Measurements from ENCODE around the gene LYPD1. TPM values are rescaled to one million over a fixed set of nuclear protein-coding genes. Genes with fewer than 3 reads are reported as not detected.

Gene LYPD1
- polyA plus RNA-seq, 2 of the 4 experiments (the other 2 are of a cell fraction) = 3.6 to 12.0 TPM

DNA sequence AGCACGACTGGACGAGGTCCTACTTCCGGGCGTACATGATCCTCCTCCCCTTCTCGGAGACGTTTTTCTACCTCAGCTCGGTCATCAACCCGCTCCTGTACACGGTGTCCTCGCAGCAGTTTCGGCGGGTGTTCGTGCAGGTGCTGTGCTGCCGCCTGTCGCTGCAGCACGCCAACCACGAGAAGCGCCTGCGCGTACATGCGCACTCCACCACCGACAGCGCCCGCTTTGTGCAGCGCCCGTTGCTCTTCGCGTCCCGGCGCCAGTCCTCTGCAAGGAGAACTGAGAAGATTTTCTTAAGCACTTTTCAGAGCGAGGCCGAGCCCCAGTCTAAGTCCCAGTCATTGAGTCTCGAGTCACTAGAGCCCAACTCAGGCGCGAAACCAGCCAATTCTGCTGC, 24.8 kb downstream of the LYPD1 start:
- DNase-seq (ENCODE audit: low read depth in 1 of 2, low spot score in 1 of 2) (no peak), ATAC-seq (no peak), FAIRE-seq (no peak)
- ChIA-PET POLR2A (no interaction called here), CTCF (no interaction called here)
- Histone ChIP-seq H3K4me2 (no peak overlapping the region), H3K4me3 (no peak overlapping the region), H3K9me3 (no peaks in the 10 kb centered on the region), H3K27ac (no peak overlapping the region), H3K4me1 (no peaks in the 10 kb centered on the region)
- 95% methylated on average over 35 of the region's 35 CpGs for WGBS (ENCODE audit: missing lambda C conversion rate)
- TF ChIP-seq, protein P1, sequence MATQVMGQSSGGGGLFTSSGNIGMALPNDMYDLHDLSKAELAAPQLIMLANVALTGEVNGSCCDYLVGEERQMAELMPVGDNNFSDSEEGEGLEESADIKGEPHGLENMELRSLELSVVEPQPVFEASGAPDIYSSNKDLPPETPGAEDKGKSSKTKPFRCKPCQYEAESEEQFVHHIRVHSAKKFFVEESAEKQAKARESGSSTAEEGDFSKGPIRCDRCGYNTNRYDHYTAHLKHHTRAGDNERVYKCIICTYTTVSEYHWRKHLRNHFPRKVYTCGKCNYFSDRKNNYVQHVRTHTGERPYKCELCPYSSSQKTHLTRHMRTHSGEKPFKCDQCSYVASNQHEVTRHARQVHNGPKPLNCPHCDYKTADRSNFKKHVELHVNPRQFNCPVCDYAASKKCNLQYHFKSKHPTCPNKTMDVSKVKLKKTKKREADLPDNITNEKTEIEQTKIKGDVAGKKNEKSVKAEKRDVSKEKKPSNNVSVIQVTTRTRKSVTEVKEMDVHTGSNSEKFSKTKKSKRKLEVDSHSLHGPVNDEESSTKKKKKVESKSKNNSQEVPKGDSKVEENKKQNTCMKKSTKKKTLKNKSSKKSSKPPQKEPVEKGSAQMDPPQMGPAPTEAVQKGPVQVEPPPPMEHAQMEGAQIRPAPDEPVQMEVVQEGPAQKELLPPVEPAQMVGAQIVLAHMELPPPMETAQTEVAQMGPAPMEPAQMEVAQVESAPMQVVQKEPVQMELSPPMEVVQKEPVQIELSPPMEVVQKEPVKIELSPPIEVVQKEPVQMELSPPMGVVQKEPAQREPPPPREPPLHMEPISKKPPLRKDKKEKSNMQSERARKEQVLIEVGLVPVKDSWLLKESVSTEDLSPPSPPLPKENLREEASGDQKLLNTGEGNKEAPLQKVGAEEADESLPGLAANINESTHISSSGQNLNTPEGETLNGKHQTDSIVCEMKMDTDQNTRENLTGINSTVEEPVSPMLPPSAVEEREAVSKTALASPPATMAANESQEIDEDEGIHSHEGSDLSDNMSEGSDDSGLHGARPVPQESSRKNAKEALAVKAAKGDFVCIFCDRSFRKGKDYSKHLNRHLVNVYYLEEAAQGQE (IDR thresholded peaks at IDR 0.05) = no peak
- TF ChIP-seq ZNF302 (CRISPR knock-in tag; IDR thresholded peaks at IDR 0.05) = no peak
- no peak for TF ChIP-seq RCOR1 (IDR thresholded peaks at IDR 0.05; ENCODE audit: low read depth, low read length)
- TF ChIP-seq ZC3H11A (IDR thresholded peaks at IDR 0.05) = no peak
- TF ChIP-seq CHD2 (IDR thresholded peaks at IDR 0.05; ENCODE audit: low read length, partially characterized antibody) = no peak
- TF ChIP-seq, protein P2, sequence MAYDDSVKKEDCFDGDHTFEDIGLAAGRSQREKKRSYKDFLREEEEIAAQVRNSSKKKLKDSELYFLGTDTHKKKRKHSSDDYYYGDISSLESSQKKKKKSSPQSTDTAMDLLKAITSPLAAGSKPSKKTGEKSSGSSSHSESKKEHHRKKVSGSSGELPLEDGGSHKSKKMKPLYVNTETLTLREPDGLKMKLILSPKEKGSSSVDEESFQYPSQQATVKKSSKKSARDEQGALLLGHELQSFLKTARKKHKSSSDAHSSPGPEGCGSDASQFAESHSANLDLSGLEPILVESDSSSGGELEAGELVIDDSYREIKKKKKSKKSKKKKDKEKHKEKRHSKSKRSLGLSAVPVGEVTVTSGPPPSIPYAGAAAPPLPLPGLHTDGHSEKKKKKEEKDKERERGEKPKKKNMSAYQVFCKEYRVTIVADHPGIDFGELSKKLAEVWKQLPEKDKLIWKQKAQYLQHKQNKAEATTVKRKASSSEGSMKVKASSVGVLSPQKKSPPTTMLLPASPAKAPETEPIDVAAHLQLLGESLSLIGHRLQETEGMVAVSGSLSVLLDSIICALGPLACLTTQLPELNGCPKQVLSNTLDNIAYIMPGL (CRISPR knock-in tag; IDR thresholded peaks at IDR 0.05; ENCODE audit: borderline replicate concordance) = no peak
- TF ChIP-seq, protein P3, sequence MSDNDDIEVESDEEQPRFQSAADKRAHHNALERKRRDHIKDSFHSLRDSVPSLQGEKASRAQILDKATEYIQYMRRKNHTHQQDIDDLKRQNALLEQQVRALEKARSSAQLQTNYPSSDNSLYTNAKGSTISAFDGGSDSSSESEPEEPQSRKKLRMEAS (IDR thresholded peaks at IDR 0.05) = no peak
- no peak for TF ChIP-seq TFCP2L1 (CRISPR knock-in tag; IDR thresholded peaks at IDR 0.05)
- TF ChIP-seq JUNB (IDR thresholded peaks at IDR 0.05) = no peak
- TF ChIP-seq CEBPB (IDR thresholded peaks at IDR 0.05) = no peak

DNA sequence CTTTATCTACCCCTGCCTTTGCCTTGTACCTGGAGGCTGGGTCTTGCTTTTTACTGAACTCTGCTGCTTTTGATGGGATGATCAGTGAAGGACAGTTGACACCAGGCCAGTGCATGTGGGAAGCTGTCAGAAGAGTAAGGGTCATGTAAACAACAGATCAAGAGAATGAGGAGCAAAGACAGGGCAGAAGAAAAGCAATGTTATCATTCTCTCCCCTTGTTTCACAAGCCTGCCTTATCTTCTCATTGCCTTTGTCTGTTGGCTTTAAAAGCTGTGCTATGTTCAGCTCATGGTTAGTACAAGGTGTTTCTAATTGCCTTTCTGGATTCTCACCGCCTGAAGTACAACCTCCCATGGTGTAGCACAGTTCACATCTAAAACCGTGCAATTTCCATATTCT, 27.6 kb downstream of the LYPD1 start:
- no peak overlapping the region for H3K4me2 ChIP-seq
- DNase-seq (ENCODE audit: low read depth in 1 of 2, low spot score in 1 of 2) (no peak), FAIRE-seq (no peak), ATAC-seq (no peak)
- POLR2A ChIA-PET = no interaction called here
- H3K4me1 ChIP-seq = no peaks in the 10 kb centered on the region
- CTCF ChIA-PET = no interaction called here
- H3K27ac ChIP-seq = no peak overlapping the region
- H3K9me3 ChIP-seq = no peaks in the 10 kb centered on the region
- no peak overlapping the region for H3K4me3 ChIP-seq
- TF ChIP-seq, protein P4, sequence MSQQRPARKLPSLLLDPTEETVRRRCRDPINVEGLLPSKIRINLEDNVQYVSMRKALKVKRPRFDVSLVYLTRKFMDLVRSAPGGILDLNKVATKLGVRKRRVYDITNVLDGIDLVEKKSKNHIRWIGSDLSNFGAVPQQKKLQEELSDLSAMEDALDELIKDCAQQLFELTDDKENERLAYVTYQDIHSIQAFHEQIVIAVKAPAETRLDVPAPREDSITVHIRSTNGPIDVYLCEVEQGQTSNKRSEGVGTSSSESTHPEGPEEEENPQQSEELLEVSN (IDR thresholded peaks at IDR 0.05; ENCODE audit: borderline replicate concordance, low read depth) = no peak
- TF ChIP-seq CEBPB (IDR thresholded peaks at IDR 0.05) (no peak), JUN (IDR thresholded peaks at IDR 0.05) (no peak), SREBF2 (IDR thresholded peaks at IDR 0.05) (no peak), ZSCAN20 (CRISPR knock-in tag; IDR thresholded peaks at IDR 0.05) (no peak), PHF8 (IDR thresholded peaks at IDR 0.05; ENCODE audit: borderline replicate concordance, low read depth) (no peak)
- TF ChIP-seq, protein P5, sequence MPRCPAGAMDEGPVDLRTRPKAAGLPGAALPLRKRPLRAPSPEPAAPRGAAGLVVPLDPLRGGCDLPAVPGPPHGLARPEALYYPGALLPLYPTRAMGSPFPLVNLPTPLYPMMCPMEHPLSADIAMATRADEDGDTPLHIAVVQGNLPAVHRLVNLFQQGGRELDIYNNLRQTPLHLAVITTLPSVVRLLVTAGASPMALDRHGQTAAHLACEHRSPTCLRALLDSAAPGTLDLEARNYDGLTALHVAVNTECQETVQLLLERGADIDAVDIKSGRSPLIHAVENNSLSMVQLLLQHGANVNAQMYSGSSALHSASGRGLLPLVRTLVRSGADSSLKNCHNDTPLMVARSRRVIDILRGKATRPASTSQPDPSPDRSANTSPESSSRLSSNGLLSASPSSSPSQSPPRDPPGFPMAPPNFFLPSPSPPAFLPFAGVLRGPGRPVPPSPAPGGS (IDR thresholded peaks at IDR 0.05) = no peak
- WGBS (ENCODE audit: missing lambda C conversion rate) = 88% methylated on average over 2 of the region's 2 CpGs

DNA sequence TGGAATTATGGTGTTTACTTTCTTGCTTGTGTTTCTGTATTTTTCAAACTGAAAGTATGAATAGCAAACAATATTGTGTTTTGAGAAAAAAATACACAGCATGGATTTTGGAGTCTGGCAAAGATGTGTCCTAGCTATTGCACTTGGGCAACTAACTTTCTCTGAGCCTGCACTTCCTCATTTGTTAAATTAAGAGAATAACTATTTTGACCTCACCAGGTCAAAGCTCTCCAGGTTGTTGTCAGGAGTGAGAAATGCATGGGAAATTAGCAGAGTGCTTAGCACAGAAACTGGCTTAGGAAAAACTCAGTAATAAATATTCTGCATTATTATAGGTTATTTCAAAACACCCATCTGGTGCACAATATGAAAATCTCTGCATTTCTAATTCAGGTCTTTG, 28.2 kb downstream of the LYPD1 start:
- Histone ChIP-seq H3K4me3 (no peak overlapping the region), H3K27ac (no peak overlapping the region), H3K9me3 (no peaks in the 10 kb centered on the region), H3K4me2 (no peak overlapping the region), H3K4me1 (no peaks in the 10 kb centered on the region)
- ATAC-seq (no peak), FAIRE-seq (no peak), DNase-seq (ENCODE audit: low read depth in 1 of 2, low spot score in 1 of 2) (no peak)
- TF ChIP-seq HEYL (CRISPR knock-in tag; IDR thresholded peaks at IDR 0.05) (no peak), JUN (IDR thresholded peaks at IDR 0.05) (no peak), RFX5 (IDR thresholded peaks at IDR 0.05) (no peak), MYC (IDR thresholded peaks at IDR 0.05; ENCODE audit: borderline replicate concordance, low read length) (no peak), GATA3 (IDR thresholded peaks at IDR 0.05; ENCODE audit: borderline replicate concordance) (no peak), RNF2 (IDR thresholded peaks at IDR 0.05; ENCODE audit: borderline replicate concordance, low read depth) (no peak)
- TF ChIP-seq, protein P6, sequence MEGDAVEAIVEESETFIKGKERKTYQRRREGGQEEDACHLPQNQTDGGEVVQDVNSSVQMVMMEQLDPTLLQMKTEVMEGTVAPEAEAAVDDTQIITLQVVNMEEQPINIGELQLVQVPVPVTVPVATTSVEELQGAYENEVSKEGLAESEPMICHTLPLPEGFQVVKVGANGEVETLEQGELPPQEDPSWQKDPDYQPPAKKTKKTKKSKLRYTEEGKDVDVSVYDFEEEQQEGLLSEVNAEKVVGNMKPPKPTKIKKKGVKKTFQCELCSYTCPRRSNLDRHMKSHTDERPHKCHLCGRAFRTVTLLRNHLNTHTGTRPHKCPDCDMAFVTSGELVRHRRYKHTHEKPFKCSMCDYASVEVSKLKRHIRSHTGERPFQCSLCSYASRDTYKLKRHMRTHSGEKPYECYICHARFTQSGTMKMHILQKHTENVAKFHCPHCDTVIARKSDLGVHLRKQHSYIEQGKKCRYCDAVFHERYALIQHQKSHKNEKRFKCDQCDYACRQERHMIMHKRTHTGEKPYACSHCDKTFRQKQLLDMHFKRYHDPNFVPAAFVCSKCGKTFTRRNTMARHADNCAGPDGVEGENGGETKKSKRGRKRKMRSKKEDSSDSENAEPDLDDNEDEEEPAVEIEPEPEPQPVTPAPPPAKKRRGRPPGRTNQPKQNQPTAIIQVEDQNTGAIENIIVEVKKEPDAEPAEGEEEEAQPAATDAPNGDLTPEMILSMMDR (IDR thresholded peaks at IDR 0.05) = no peak
- TF ChIP-seq, protein P7, sequence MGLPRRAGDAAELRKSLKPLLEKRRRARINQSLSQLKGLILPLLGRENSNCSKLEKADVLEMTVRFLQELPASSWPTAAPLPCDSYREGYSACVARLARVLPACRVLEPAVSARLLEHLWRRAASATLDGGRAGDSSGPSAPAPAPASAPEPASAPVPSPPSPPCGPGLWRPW (IDR thresholded peaks at IDR 0.05) = no peak
- CTCF ChIA-PET = no interaction called here
- POLR2A ChIA-PET = no interaction called here

Measured in A549 (cell line).